Activated B cell treated with CpG ODN at 0.5 μM for 24 hours (primary cell): Measurements from ENCODE around the gene SCN8A. TPM values are rescaled to one million over a fixed set of nuclear protein-coding genes. Genes with fewer than 3 reads are reported as not detected.

ENCODE experiments used
- ATAC-seq: fragments of 200-7000 bp; cut with Tn5 transposase; one replicate; pipeline ENCODE4 v1.10.0; 2021; ENCODE audit warnings: low read depth, mild to moderate bottlenecking, moderate library complexity
- CTCF ChIA-PET: fragments of 350-600 bp; sonication (Branson Sonifier 250); formaldehyde crosslinking; loops from one replicate; lab custom pipeline; 2021; ENCODE audit warnings: antibody characterized with exemption; lab: Charles Lee
- POLR2A ChIA-PET: fragments of 350-600 bp; sonication (Branson Sonifier 250); formaldehyde crosslinking; loops from one replicate; lab custom pipeline; 2021; ENCODE audit warnings: antibody characterized with exemption; lab: Charles Lee
- DNase-seq: peaks from one replicate; pipeline ENCODE4 v3.0.0; 2022
- H3K27ac Mint-ChIP-seq: one replicate; pipeline ENCODE4 v1.8.0; 2020; ENCODE audit warnings: mixed read lengths
- H3K27me3 Mint-ChIP-seq: one replicate; pipeline ENCODE4 v1.8.0; 2021; ENCODE audit warnings: mixed read lengths
- H3K36me3 Mint-ChIP-seq: one replicate; pipeline ENCODE4 v1.8.0; 2021; ENCODE audit warnings: low read depth, mixed read lengths
- H3K4me1 Mint-ChIP-seq: one replicate; pipeline ENCODE4 v1.8.0; 2021; ENCODE audit warnings: mixed read lengths
- H3K4me3 Mint-ChIP-seq: one replicate; pipeline ENCODE4 v1.8.0; 2020; ENCODE audit warnings: mild to moderate bottlenecking, mixed read lengths
- H3K9me3 Mint-ChIP-seq: one replicate; pipeline ENCODE4 v1.8.0; 2020; ENCODE audit warnings: mixed read lengths
- CTCF ChIP-seq: fragments of 200-600 bp; IDR thresholded peaks from one replicate; pipeline ENCODE4 v1.8.0; 2022; ENCODE audit warnings: antibody characterized with exemption, mild to moderate bottlenecking
- intact Hi-C: fragments of 100-400 bp; cut with micrococcal nuclease; formaldehyde crosslinking; loops from one replicate; pipeline ENCODE4 v1.15.1; 2024
- total RNA-seq: library from RNA; stranded (reverse); gene quantifications from 2 replicates; pipeline ENCODE4 v1.2.3, GENCODE V29; 2022

SCN8A gene
- total RNA-seq, 1 donor from 2014 or later: 0.86 TPM

DNA sequence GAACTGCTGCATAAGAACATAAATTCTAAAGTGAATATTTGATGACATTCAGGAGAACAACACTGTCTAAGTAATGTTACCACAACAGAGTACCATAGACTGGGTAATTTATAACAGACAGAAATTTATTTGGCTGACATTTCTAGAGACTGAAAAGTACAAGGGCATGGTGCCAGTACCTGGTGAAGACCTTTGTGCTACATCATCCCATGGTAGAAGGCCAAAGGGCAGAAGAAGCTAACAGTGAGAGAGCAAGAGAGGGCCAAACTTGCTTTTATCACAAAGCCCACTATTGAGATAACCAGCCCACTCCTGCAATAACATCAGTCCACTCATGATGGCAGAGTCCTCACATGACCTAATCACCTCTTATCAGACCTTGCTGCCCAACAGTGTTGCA is 168.7 kb downstream of the SCN8A start:
- POLR2A ChIA-PET: no interaction called here
- ATAC-seq (no peak), DNase-seq (no peak)
- no peak for TF ChIP-seq CTCF
- CTCF ChIA-PET: no interaction called here
- no peak overlapping the region for H3K4me3 Mint-ChIP-seq
- no peaks in the 10 kb centered on the region for H3K4me1 Mint-ChIP-seq
- H3K27ac Mint-ChIP-seq: no peak overlapping the region
- intact Hi-C loops: no loop called here
- H3K9me3 Mint-ChIP-seq: no peaks in the 10 kb centered on the region
- H3K27me3 Mint-ChIP-seq: peaks cover 6% of the 10 kb centered on the region
- H3K36me3 Mint-ChIP-seq: no peaks in the 10 kb centered on the region

DNA sequence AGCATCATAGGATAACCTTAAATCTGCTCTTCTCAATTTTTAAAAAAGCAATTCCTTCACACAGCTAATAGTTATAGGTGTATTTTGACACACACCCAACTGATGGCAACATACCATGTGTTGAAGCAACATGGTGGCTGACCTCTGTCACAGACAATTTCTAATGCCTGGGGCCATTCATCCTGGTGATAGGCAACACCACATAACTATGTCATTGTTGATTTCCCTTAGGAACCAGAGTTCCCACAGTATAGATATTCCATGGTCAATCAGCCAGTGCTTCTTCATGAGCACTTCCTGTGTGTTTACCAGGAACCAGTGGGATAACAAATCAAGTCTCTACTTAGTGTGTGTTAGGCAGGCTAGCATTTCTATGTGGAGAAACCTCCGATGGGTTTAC is 169.2 kb downstream of the SCN8A start:
- no peak for TF ChIP-seq CTCF
- H3K4me1 Mint-ChIP-seq: no peaks in the 10 kb centered on the region
- POLR2A ChIA-PET: no interaction called here
- peaks cover 6% of the 10 kb centered on the region for H3K27me3 Mint-ChIP-seq
- H3K9me3 Mint-ChIP-seq: no peaks in the 10 kb centered on the region
- CTCF ChIA-PET: no interaction called here
- intact Hi-C loops: no loop called here
- no peak for ATAC-seq
- no peak for DNase-seq
- no peak overlapping the region for H3K27ac Mint-ChIP-seq
- no peaks in the 10 kb centered on the region for H3K36me3 Mint-ChIP-seq
- H3K4me3 Mint-ChIP-seq: no peak overlapping the region

GRCh38 chr12:51763743-51764142 is 172.7 kb downstream of the SCN8A start:
- no peak for TF ChIP-seq CTCF
- H3K4me1 Mint-ChIP-seq: no peaks in the 10 kb centered on the region
- no peak for ATAC-seq

DNA sequence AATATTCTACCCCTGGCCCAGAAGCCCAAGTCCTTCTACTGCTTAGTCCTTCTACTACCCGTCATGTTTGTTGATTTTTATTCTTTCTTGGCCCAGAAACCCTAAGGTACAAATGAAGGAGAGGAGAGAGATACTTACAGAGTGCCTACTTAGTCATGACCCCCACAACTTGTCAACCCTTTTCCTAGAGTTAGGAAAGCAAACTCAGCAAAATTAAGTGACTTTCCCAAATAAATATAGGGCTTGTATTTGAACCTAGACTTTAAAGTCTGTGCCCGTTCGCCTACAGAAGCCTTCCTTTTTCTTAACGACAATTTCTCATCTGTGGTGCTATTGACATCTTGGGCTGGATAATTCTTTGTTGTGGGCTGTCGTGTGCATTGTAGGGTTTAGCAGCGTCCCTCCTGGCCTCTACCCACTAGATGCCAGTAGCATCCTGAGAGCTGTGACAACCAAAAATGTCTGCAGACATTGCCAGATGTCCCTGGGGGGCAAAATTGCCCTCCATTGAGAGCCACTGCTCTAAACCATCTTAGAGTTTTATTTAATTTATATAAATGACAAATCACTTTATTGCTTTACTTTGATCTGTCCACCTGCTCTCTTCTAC is 175.1 kb downstream of the SCN8A start:
- POLR2A ChIA-PET: no interaction called here

More at GRCh38 chr12:51763743-51764142, 172.7 kb downstream of the SCN8A start:
- POLR2A ChIA-PET: no interaction called here
- H3K27me3 Mint-ChIP-seq: peaks cover under 1% of the 10 kb centered on the region
- no peaks in the 10 kb centered on the region for H3K36me3 Mint-ChIP-seq
- no peak overlapping the region for H3K4me3 Mint-ChIP-seq
- CTCF ChIA-PET: no interaction called here
- no peaks in the 10 kb centered on the region for H3K9me3 Mint-ChIP-seq
- no peak overlapping the region for H3K27ac Mint-ChIP-seq
- DNase-seq: no peak
- intact Hi-C loops: no loop called here

DNA sequence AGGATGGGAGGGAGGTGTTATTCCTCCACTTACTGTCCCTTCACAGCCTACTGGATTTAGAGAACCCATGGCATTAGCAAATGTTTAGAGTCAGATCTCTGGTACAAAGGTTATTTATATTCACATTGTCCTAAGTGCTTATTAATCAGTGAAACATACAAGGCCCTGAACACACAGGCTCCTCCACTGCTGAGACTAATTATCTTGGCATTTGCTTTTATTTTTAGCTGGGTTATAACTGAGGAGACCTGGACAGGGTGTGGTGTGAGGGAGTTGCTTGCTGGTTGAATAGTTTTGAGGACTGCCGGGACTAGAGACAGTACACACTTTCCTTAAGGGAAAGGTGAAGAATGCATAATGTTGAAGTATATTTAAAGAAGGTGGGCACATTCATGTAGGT is 180.0 kb downstream of the SCN8A start:
- ChIA-PET CTCF (no interaction called here), POLR2A (no interaction called here)
- ATAC-seq (no peak), DNase-seq (no peak)
- Mint-ChIP-seq H3K36me3 (no peaks in the 10 kb centered on the region), H3K4me3 (no peak overlapping the region), H3K27me3 (no peaks in the 10 kb centered on the region), H3K27ac (no peak overlapping the region), H3K4me1 (no peaks in the 10 kb centered on the region), H3K9me3 (no peaks in the 10 kb centered on the region)
- no peak for TF ChIP-seq CTCF
- intact Hi-C loops: no loop called here

More for the DNA sequence above, 175.1 kb downstream of the SCN8A start:
- H3K4me1 Mint-ChIP-seq: no peaks in the 10 kb centered on the region
- intact Hi-C loops: no loop called here
- no peak for DNase-seq
- no peaks in the 10 kb centered on the region for H3K36me3 Mint-ChIP-seq
- H3K27ac Mint-ChIP-seq: no peak overlapping the region
- no peaks in the 10 kb centered on the region for H3K27me3 Mint-ChIP-seq
- TF ChIP-seq CTCF: no peak
- H3K9me3 Mint-ChIP-seq: no peaks in the 10 kb centered on the region
- no peak overlapping the region for H3K4me3 Mint-ChIP-seq
- CTCF ChIA-PET: no interaction called here
- ATAC-seq: no peak
